H1 (cell line): ENCODE results near the gene FAM120A. TPM values are rescaled to one million over a fixed set of nuclear protein-coding genes. Genes with fewer than 3 reads are reported as not detected.
A peak's percentile ranks its signal among the peaks of the same experiment; 100 is the strongest.
"Not testable (repeated sequence)": the region's sequence is repeated elsewhere in the genome, so short reads cannot be mapped to it uniquely, and the experiment has no call there.

ENCODE experiments used
- CTCF ChIA-PET: fragments of 300-600 bp; sonication (Branson Sonifier 250); formaldehyde crosslinking; loops from one replicate; lab custom pipeline; 2021; ENCODE audit not compliant: partially characterized antibody; lab: Charles Lee
- POLR2A ChIA-PET: fragments of 300-600 bp; sonication (Branson Sonifier 250); formaldehyde crosslinking; loops from one replicate; lab custom pipeline; 2021; ENCODE audit warnings: inconsistent platforms; ENCODE audit not compliant: partially characterized antibody; lab: Charles Lee
- DNase-seq, 2 experiments: peaks; one replicate each; pipeline versions ENCODE4 v3.0.0 to v3.0.0-alpha.2; 2010 to 2022; ENCODE audit warnings: low spot score in 2 of 2, low read depth in 1 of 2, mixed read lengths in 1 of 2
- FAIRE-seq: peaks from 2 replicates; lab custom pipeline; 2011; peaks lifted over from hg19 to GRCh38; lab: Jason Lieb, UNC
- H2AFZ ChIP-seq: 2 replicates; pipeline ENCODE4 v1.8.1; 2012; ENCODE audit warnings: low read length, inconsistent platforms
- H2AK5ac ChIP-seq: 2 replicates; pipeline ENCODE4 v1.6.1; 2013; ENCODE audit warnings: low read depth, low read length
- H2BK120ac ChIP-seq: replicated peaks from 2 replicates; pipeline ENCODE3; 2013; ENCODE audit warnings: low read depth, low read length, inconsistent platforms
- H2BK12ac ChIP-seq: 2 replicates; pipeline ENCODE4 v1.6.1; 2013; ENCODE audit warnings: low read depth, low read length
- H2BK15ac ChIP-seq: 2 replicates; pipeline ENCODE4 v1.6.1; 2013; ENCODE audit warnings: low read length
- H2BK20ac ChIP-seq: 2 replicates; pipeline ENCODE4 v1.6.1; 2013; ENCODE audit warnings: low read length
- H2BK5ac ChIP-seq: 2 replicates; pipeline ENCODE4 v1.6.1; 2013; ENCODE audit warnings: low read depth, low read length
- H3K14ac ChIP-seq: 2 replicates; pipeline ENCODE4 v1.6.1; 2013; ENCODE audit warnings: inconsistent platforms; ENCODE audit not compliant: insufficient read length
- H3K18ac ChIP-seq: 2 replicates; pipeline ENCODE4 v1.6.1; 2013; ENCODE audit warnings: low read length; ENCODE audit errors: extremely low read depth
- H3K23ac ChIP-seq: 2 replicates; pipeline ENCODE4 v1.6.1; 2013; ENCODE audit warnings: inconsistent platforms; ENCODE audit not compliant: insufficient read length
- H3K23me2 ChIP-seq: 2 replicates; pipeline ENCODE4 v1.6.1; 2013; ENCODE audit warnings: low read depth, low read length
- H3K27ac ChIP-seq: 2 replicates; pipeline ENCODE4 v1.6.1; 2011; ENCODE audit warnings: low read depth, low read length, inconsistent platforms
- H3K27me3 ChIP-seq, 4 experiments: replicated peaks in 1 of 4; 1 replicate in 1 of 4; 2 replicates in 3 of 4; pipeline versions ENCODE4 v1.6.1 to v1.8.1; 2011 to 2013; ENCODE audit warnings: low read length in 3 of 4, mild to moderate bottlenecking in 3 of 4, inconsistent platforms in 2 of 4, mixed read lengths in 2 of 4, moderate library complexity in 1 of 4; ENCODE audit not compliant: control insufficient read depth in 3 of 4, insufficient read depth in 3 of 4; ENCODE audit errors: extremely low read depth in 1 of 4
- H3K36me3 ChIP-seq, 4 experiments: 2 replicates each; pipeline versions ENCODE4 v1.6.1 to v1.8.1; 2011 to 2013; ENCODE audit warnings: mild to moderate bottlenecking in 4 of 4, low read length in 3 of 4, moderate library complexity in 2 of 4, control low read depth in 1 of 4, inconsistent platforms in 1 of 4; ENCODE audit not compliant: insufficient read depth in 4 of 4, control insufficient read depth in 2 of 4
- H3K4ac ChIP-seq: replicated peaks from 2 replicates; pipeline ENCODE3; 2013; ENCODE audit warnings: low read length, low read depth, mixed read lengths, inconsistent platforms; ENCODE audit not compliant: insufficient read length
- H3K4me1 ChIP-seq, 4 experiments: replicated peaks in 1 of 4; 1 replicate in 1 of 4; 2 replicates in 3 of 4; pipeline versions ENCODE4 v1.6.1 to v1.8.1; 2011 to 2013; ENCODE audit warnings: low read length in 3 of 4, inconsistent platforms in 2 of 4, mixed read lengths in 1 of 4; ENCODE audit not compliant: insufficient read depth in 4 of 4, control insufficient read depth in 3 of 4
- H3K4me2 ChIP-seq, 2 experiments: 2 replicates each; pipeline versions ENCODE4 v1.6.1 to v1.8.1; 2011 to 2013; ENCODE audit warnings: low read depth in 2 of 2, low read length in 2 of 2, control low read depth in 1 of 2, inconsistent platforms in 1 of 2, mild to moderate bottlenecking in 1 of 2; ENCODE audit not compliant: insufficient read depth in 1 of 2
- H3K4me3 ChIP-seq, 4 experiments: fragments of 200-600, 300-600 bp in 1 of 4; sonication (generic), shearing (Covaris generic), sonication (Bioruptor Twin) in 1 of 4; 2 replicates each; pipeline versions ENCODE4 v1.5.1 to v1.8.1; 2011 to 2016; ENCODE audit warnings: low read length in 4 of 4, low read depth in 3 of 4, control low read depth in 2 of 4, inconsistent platforms in 2 of 4, mild to moderate bottlenecking in 2 of 4, mixed read lengths in 1 of 4, moderate library complexity in 1 of 4; ENCODE audit not compliant: insufficient read depth in 2 of 4; ENCODE audit errors: extremely low read depth in 1 of 4
- H3K56ac ChIP-seq: replicated peaks from 2 replicates; pipeline ENCODE3; 2013; ENCODE audit warnings: low read depth, mild to moderate bottlenecking, mixed read lengths, low read length, inconsistent platforms; ENCODE audit not compliant: insufficient read length
- H3K79me1 ChIP-seq: 2 replicates; pipeline ENCODE4 v1.6.1; 2013; ENCODE audit warnings: low read depth, low read length, control low read depth
- H3K79me2 ChIP-seq, 2 experiments: 2 replicates each; pipeline versions ENCODE4 v1.6.1 to v1.8.1; 2012 to 2013; ENCODE audit warnings: low read length in 2 of 2, mild to moderate bottlenecking in 2 of 2, inconsistent platforms in 1 of 2; ENCODE audit not compliant: insufficient read depth in 2 of 2, control insufficient read depth in 1 of 2
- H3K9ac ChIP-seq, 4 experiments: replicated peaks in 1 of 4; 1 replicate in 1 of 4; 2 replicates in 3 of 4; pipeline versions ENCODE4 v1.6.1 to v1.8.1; 2011 to 2013; ENCODE audit warnings: low read depth in 3 of 4, low read length in 3 of 4, control low read depth in 2 of 4, mild to moderate bottlenecking in 2 of 4, moderate library complexity in 2 of 4, inconsistent platforms in 1 of 4; ENCODE audit errors: extremely low read depth in 1 of 4
- H3K9me3 ChIP-seq, 2 experiments: 2 replicates each; pipeline versions ENCODE4 v1.6.1 to v1.8.1; 2012 to 2013; ENCODE audit warnings: mild to moderate bottlenecking in 2 of 2, moderate library complexity in 2 of 2, control low read depth in 1 of 2, inconsistent platforms in 1 of 2, low read depth in 1 of 2, low read length in 1 of 2, mixed read lengths in 1 of 2; ENCODE audit not compliant: insufficient read depth in 2 of 2
- H4K20me1 ChIP-seq, 2 experiments: replicated peaks in 1 of 2; 2 replicates each; pipeline versions ENCODE3 to v1.8.1; 2011 to 2013; ENCODE audit warnings: inconsistent platforms in 2 of 2, low read length in 2 of 2, mild to moderate bottlenecking in 1 of 2; ENCODE audit not compliant: insufficient read depth in 2 of 2, control insufficient read depth in 1 of 2
- H4K5ac ChIP-seq: 2 replicates; pipeline ENCODE4 v1.6.1; 2013; ENCODE audit warnings: low read length, low read depth, mixed read lengths, inconsistent platforms; ENCODE audit not compliant: insufficient read length
- H4K8ac ChIP-seq: 2 replicates; pipeline ENCODE4 v1.8.0; 2013; ENCODE audit warnings: mild to moderate bottlenecking, moderate library complexity, low read length, inconsistent platforms; ENCODE audit not compliant: insufficient read depth; ENCODE audit errors: extremely low read depth
- H4K91ac ChIP-seq: replicated peaks from 2 replicates; pipeline ENCODE3; 2013; ENCODE audit warnings: low read length, mixed read lengths, inconsistent platforms; ENCODE audit not compliant: insufficient read length
- WGBS, 2 experiments: shearing (Covaris generic) in 1 of 2; methylation state at CpG; one replicate each; pipeline versions ENCODE4 v1.1.6 to v1.1.7; 2013 to 2015; ENCODE audit warnings: low lambda C conversion rate in 2 of 2, mixed read lengths in 2 of 2, inconsistent platforms in 1 of 2, low coverage in 1 of 2, missing lambda C conversion rate in 1 of 2; ENCODE audit not compliant: insufficient replicate concordance in 2 of 2, insufficient coverage in 1 of 2, insufficient read length in 1 of 2; ENCODE audit errors: extremely low coverage in 1 of 2, missing lambda C conversion rate in 1 of 2; 5-methylcytosine and 5-hydroxymethylcytosine counted together
- polyA plus RNA-seq, 7 experiments: library from polyadenylated mRNA; depleted of rRNA in 3 of 7; stranded (reverse) in 5 of 7; unstranded in 2 of 7; fragments of >200 nt in 5 of 7; fragments of 200-250 nt in 2 of 7; gene quantifications; 1 replicate in 5 of 7; 2 replicates in 1 of 7; 4 replicates in 1 of 7; pipeline versions ENCODE4 v1.2.1 to v1.2.3, GENCODE V29; 2011 to 2013; ENCODE audit warnings: missing spikeins in 2 of 7, mixed read lengths in 2 of 7
- total RNA-seq: library from RNA; stranded (reverse); fragmentation: NEBNext Ultra II Directional; extraction: Animal tissue kit (Norgen Biotek cat#: 25700); gene quantifications from 2 replicates; pipeline ENCODE4 v1.2.1, GENCODE V29; 2021

FAM120A gene
- total and polyA plus RNA-seq, 2 of the 8 experiments (the other 6 are each of a cell fraction or from before 2014, with no cell fraction given) = 24.9 to 54.7 TPM

GRCh38 chr9:93512170-93512812, 60.8 kb downstream of the FAM120A start:
- H3K9ac ChIP-seq, H4K91ac ChIP-seq, H2BK20ac ChIP-seq, H2BK12ac ChIP-seq, H3K4me1 ChIP-seq, H4K5ac ChIP-seq, H3K14ac ChIP-seq, H2AFZ ChIP-seq, H3K56ac ChIP-seq, H4K8ac ChIP-seq, H3K27ac ChIP-seq, H2BK120ac ChIP-seq, H2BK15ac ChIP-seq, H3K4me2 ChIP-seq, H3K9me3 ChIP-seq, POLR2A ChIA-PET, H3K27me3 ChIP-seq, H3K4me3 ChIP-seq, H3K23ac ChIP-seq, DNase-seq, H3K18ac ChIP-seq, H2AK5ac ChIP-seq, H2BK5ac ChIP-seq, H3K23me2 ChIP-seq, H3K4ac ChIP-seq: not testable (repeated sequence)
- CTCF ChIA-PET = interaction anchor here (0.7 kb wide), 2 partner anchors 44 to 658 kb away, joined by 3 read pairs; no protein-coding TSS in a partner anchor
- FAIRE-seq = peak; percentile 52
- Histone ChIP-seq H3K36me3 (peaks cover 0 to 12% (median 0%) of the 10 kb centered on the region in 4 experiments; a peak in 3 of 8 replicates), H3K79me2 (peaks cover 0 to 58% of the 10 kb centered on the region in 2 experiments; a peak in 3 of 4 replicates), H3K79me1 (peaks cover 18% of the 10 kb centered on the region), H4K20me1 (peaks cover 11 to 12% of the 10 kb centered on the region in 2 experiments)
- WGBS, 2 experiments = 96% methylated on average over 9 of the region's 10 CpGs; no CpG with 5 or more reads in 1 of the 2 experiments
